GM12878 (cell line): Measurements from ENCODE around the gene KDM4C. TPM values are rescaled to one million over a fixed set of nuclear protein-coding genes. Genes with fewer than 3 reads are reported as not detected.

Experiments
- ATAC-seq: fragments of 200-7000 bp; cut with Tn5 transposase; 3 replicates; pipeline ENCODE4 v1.9.1; 2020; ENCODE audit warnings: mild to moderate bottlenecking, moderate library complexity
- BruUV-seq: library from RNA; stranded (reverse); fragments of 400-500 nt; replicated peaks from 2 replicates; lab custom pipeline; 2021; lab: Mats Ljungman, UMichigan
- CTCF ChIA-PET: fragments of 300-600 bp; sonication (Branson Sonifier 250); formaldehyde crosslinking; extraction: SDS; loops from one replicate; lab custom pipeline; 2021; ENCODE audit warnings: inconsistent platforms; lab: Yijun Ruan, JAX
- POLR2A ChIA-PET: fragments of 350-600 bp; formaldehyde crosslinking; extraction: SDS; loops from one replicate; lab custom pipeline; 2021; ENCODE audit warnings: inconsistent platforms; lab: Charles Lee
- RAD21 ChIA-PET: fragments of 300-600 bp; sonication (Branson Sonifier 250); formaldehyde crosslinking; loops from one replicate; lab custom pipeline; 2023; ENCODE audit warnings: antibody characterized with exemption; ENCODE audit not compliant: unreplicated experiment; lab: Charles Lee
- SMC1A ChIA-PET: fragments of 300-600 bp; sonication (Branson Sonifier 250); formaldehyde crosslinking; loops from one replicate; lab custom pipeline; 2023; ENCODE audit not compliant: unreplicated experiment, uncharacterized antibody; lab: Charles Lee
- DNase-seq: peaks from one replicate; pipeline ENCODE4 v3.0.0-alpha.2; 2011; ENCODE audit warnings: low read depth, low spot score
- FAIRE-seq: peaks from 3 replicates; lab custom pipeline; 2011; peaks lifted over from hg19 to GRCh38; lab: Jason Lieb, UNC
- H2AFZ ChIP-seq: 2 replicates; pipeline ENCODE4 v1.6.0; 2011; ENCODE audit warnings: low read depth, low read length, control low read depth; ENCODE audit not compliant: control insufficient read depth
- H3K27ac ChIP-seq: 2 replicates; pipeline ENCODE4 v1.5.1; 2011; ENCODE audit warnings: control low read depth; ENCODE audit not compliant: control insufficient read depth, insufficient read depth
- H3K27me3 ChIP-seq, 2 experiments: replicated peaks in 1 of 2; 2 replicates each; pipeline versions ENCODE4 v1.6.0 to v1.6.1; 2011; ENCODE audit warnings: low read length in 1 of 2; ENCODE audit not compliant: control insufficient read depth in 2 of 2, insufficient read depth in 2 of 2
- H3K36me3 ChIP-seq, 2 experiments: 2 replicates each; pipeline ENCODE4 v1.5.1; 2011; ENCODE audit warnings: low read length in 1 of 2; ENCODE audit not compliant: control insufficient read depth in 2 of 2, insufficient read depth in 2 of 2
- H3K4me1 ChIP-seq: 2 replicates; pipeline ENCODE4 v1.6.1; 2011; ENCODE audit warnings: mild to moderate bottlenecking, low read length, moderate library complexity, mixed read lengths; ENCODE audit not compliant: control insufficient read depth, insufficient read depth
- H3K4me2 ChIP-seq: 2 replicates; pipeline ENCODE4 v1.6.0; 2011; ENCODE audit warnings: control low read depth; ENCODE audit not compliant: control insufficient read depth, insufficient read depth
- H3K4me3 ChIP-seq: fragments of 200-600 bp; sonication (generic); 2 replicates; pipeline ENCODE4 v1.5.1; 2016
- H3K79me2 ChIP-seq: 2 replicates; pipeline ENCODE4 v1.6.0; 2011; ENCODE audit warnings: low read length; ENCODE audit not compliant: control insufficient read depth, insufficient read depth
- H3K9ac ChIP-seq: 2 replicates; pipeline ENCODE4 v1.8.0; 2011; ENCODE audit warnings: low read length, control low read depth, mixed read lengths; ENCODE audit not compliant: control insufficient read depth, insufficient read depth
- H3K9me3 ChIP-seq: replicated peaks from 3 replicates; pipeline ENCODE4 v1.5.1; 2011; ENCODE audit warnings: mild to moderate bottlenecking, low read length; ENCODE audit not compliant: control insufficient read depth, insufficient read depth
- H4K20me1 ChIP-seq: 2 replicates; pipeline ENCODE4 v1.6.0; 2011; ENCODE audit not compliant: control insufficient read depth, insufficient read depth
- CHD1 ChIP-seq: IDR thresholded peaks from 2 replicates; pipeline ENCODE4 v1.6.1; 2012; ENCODE audit warnings: low read depth, low read length, improper control_type of control experiment
- KAT2A ChIP-seq: conservative IDR thresholded peaks from 2 replicates; pipeline ENCODE4 v1.6.1; 2011; ENCODE audit warnings: low read depth, low read length; ENCODE audit not compliant: control insufficient read depth
- STAT3 ChIP-seq: IDR thresholded peaks from 2 replicates; pipeline ENCODE4 v1.6.1; 2011; ENCODE audit warnings: low read depth, low read length, improper control_type of control experiment
- YBX1 ChIP-seq: fragments of 450-650 bp; IDR thresholded peaks from 2 replicates; pipeline ENCODE4 v1.6.1; 2016; ENCODE audit warnings: antibody characterized with exemption
- WGBS: methylation state at CpG from one replicate; pipeline ENCODE4 v1.1.6; 2016; ENCODE audit warnings: low lambda C conversion rate; ENCODE audit not compliant: insufficient replicate concordance, insufficient coverage; ENCODE audit errors: missing lambda C conversion rate; 5-methylcytosine and 5-hydroxymethylcytosine counted together
- in situ Hi-C: fragments of 300-500 bp; cut with MboI; formaldehyde crosslinking; loops from 9 replicates; pipeline ENCODE4 v1.14.3; 2018; ENCODE audit warnings: mixed read lengths
- intact Hi-C: fragments of 100-400 bp; cut with micrococcal nuclease; formaldehyde crosslinking; loops from one replicate; pipeline ENCODE4 v1.14.2; 2022; ENCODE audit not compliant: unreplicated experiment
- polyA plus RNA-seq, 11 experiments: library from polyadenylated mRNA; depleted of rRNA in 4 of 11; unstranded in 6 of 11; stranded (reverse) in 5 of 11; fragments of >200 nt; fragmentation: Nextera tagmentation in 4 of 11; fragmentation: Illumina TruSeq in 1 of 11; extraction: Ambion mirVana in 4 of 11; extraction: Trizol in 1 of 11; gene quantifications; 1 replicate in 1 of 11; 2 replicates in 10 of 11; pipeline versions ENCODE4 v1.2.1 to v1.2.3, GENCODE V29; 2011 to 2016; ENCODE audit warnings: inconsistent platforms in 2 of 11, missing spikeins in 2 of 11, low read depth in 1 of 11
- total RNA-seq, 4 experiments: library from RNA; depleted of rRNA in 3 of 4; stranded (reverse); fragments of >200 nt in 3 of 4; fragmentation: Illumina TruSeq in 1 of 4; extraction: Trizol in 1 of 4; gene quantifications; 2 replicates each; pipeline versions ENCODE4 v1.2.1 to v1.2.3, GENCODE V29; 2013 to 2021
- TF ChIP-seq, protein P1 (sequence below): IDR thresholded peaks from 2 replicates; pipeline ENCODE4 v1.6.1; 2012; ENCODE audit warnings: low read depth, low read length, improper control_type of control experiment
- TF ChIP-seq, protein P2 (sequence below): IDR thresholded peaks from 2 replicates; pipeline ENCODE4 v1.6.1; 2012; ENCODE audit warnings: low read depth, low read length, improper control_type of control experiment
- TF ChIP-seq, protein P3 (sequence below): fragments of 150-350 bp; IDR thresholded peaks from 2 replicates; pipeline ENCODE4 v1.6.1; 2014; ENCODE audit warnings: mild to moderate bottlenecking, low read depth, low read length

KDM4C gene
- total and polyA plus RNA-seq, 10 of the 15 experiments (the other 5 are each of a cell fraction or from before 2014, with no cell fraction given) = 6.8 to 41.2 (median 20.1) TPM

DNA sequence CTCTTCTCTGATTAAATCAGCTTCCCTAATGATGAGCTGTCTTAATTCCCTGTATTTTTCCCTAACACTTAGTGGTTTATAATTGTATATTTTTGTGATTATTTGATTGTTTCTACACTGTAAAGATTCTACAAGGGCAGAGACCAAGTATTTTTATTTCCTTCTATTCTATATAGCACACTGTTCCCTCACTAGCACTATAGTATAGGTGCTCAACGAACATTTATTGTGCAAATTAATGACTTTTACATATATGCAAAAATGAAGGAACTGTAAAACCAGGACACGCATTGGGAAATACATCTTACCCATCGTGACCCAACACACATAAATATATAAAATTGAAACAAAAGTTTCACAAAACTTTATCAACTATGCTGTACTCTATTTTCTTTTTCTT lies 7.6 kb downstream of the KDM4C start:
- Histone ChIP-seq H2AFZ (no peak overlapping the region), H3K36me3 (no peaks in the 10 kb centered on the region), H3K9ac (no peak overlapping the region), H3K27ac (no peak overlapping the region), H3K4me2 (no peak overlapping the region), H3K27me3 (no peaks in the 10 kb centered on the region), H4K20me1 (0 out of 2 replicates have a peak, but pooled peaks cover 2% of the 10 kb centered on the region), H3K79me2 (peaks cover 83% of the 10 kb centered on the region), H3K9me3 (no peaks in the 10 kb centered on the region; the same call in 2 of the 3 replicates), H3K4me3 (no peak overlapping the region), H3K4me1 (no peaks in the 10 kb centered on the region; the same call in 1 of the 2 replicates)
- in situ Hi-C loops = no loop called here
- TF ChIP-seq, protein P1, sequence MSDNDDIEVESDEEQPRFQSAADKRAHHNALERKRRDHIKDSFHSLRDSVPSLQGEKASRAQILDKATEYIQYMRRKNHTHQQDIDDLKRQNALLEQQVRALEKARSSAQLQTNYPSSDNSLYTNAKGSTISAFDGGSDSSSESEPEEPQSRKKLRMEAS = no peak
- no peak for TF ChIP-seq STAT3
- TF ChIP-seq YBX1 = no peak
- TF ChIP-seq, protein P2, sequence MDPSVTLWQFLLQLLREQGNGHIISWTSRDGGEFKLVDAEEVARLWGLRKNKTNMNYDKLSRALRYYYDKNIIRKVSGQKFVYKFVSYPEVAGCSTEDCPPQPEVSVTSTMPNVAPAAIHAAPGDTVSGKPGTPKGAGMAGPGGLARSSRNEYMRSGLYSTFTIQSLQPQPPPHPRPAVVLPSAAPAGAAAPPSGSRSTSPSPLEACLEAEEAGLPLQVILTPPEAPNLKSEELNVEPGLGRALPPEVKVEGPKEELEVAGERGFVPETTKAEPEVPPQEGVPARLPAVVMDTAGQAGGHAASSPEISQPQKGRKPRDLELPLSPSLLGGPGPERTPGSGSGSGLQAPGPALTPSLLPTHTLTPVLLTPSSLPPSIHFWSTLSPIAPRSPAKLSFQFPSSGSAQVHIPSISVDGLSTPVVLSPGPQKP = no peak
- TF ChIP-seq, protein P3, sequence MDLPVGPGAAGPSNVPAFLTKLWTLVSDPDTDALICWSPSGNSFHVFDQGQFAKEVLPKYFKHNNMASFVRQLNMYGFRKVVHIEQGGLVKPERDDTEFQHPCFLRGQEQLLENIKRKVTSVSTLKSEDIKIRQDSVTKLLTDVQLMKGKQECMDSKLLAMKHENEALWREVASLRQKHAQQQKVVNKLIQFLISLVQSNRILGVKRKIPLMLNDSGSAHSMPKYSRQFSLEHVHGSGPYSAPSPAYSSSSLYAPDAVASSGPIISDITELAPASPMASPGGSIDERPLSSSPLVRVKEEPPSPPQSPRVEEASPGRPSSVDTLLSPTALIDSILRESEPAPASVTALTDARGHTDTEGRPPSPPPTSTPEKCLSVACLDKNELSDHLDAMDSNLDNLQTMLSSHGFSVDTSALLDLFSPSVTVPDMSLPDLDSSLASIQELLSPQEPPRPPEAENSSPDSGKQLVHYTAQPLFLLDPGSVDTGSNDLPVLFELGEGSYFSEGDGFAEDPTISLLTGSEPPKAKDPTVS = no peak
- TF ChIP-seq CHD1 = no peak
- TF ChIP-seq KAT2A = no peak
- CTCF ChIA-PET = no interaction called here
- no peak for FAIRE-seq
- SMC1A ChIA-PET = interaction anchor here (1.4 to 3.5 kb wide), 3 partner anchors 12 to 62 kb away, joined by 4 to 15 read pairs (median 5); no protein-coding TSS in a partner anchor
- POLR2A ChIA-PET = interaction anchor here (1.1 kb wide), 1 partner anchor 12 kb away, joined by 3 read pairs; no protein-coding TSS in a partner anchor
- 65% methylated on average over 3 of the region's 3 CpGs for WGBS
- intact Hi-C loops = no loop called here
- no TSS peak for BruUV-seq
- RAD21 ChIA-PET = no interaction called here
- no peak for DNase-seq
- no peak for ATAC-seq
